ENCODE results near the gene NFE2. TPM values are rescaled to one million over a fixed set of nuclear protein-coding genes. Genes with fewer than 3 reads are reported as not detected.

The NFE2 gene
- total RNA-seq, 1 donor from 2014 or later: not detected

GRCh38 chr12:54338698-54339296 is 38.0 kb upstream of the NFE2 start:
- Histone ChIP-seq H3K4me3 (no peak overlapping the region), H3K4me1 (peaks cover 8 to 25% of the 10 kb centered on the region in 2 donors), H3K27ac (peak overlapping the region in 1 of 2 donors; percentile 80), H3K27me3 (no peaks in the 10 kb centered on the region), H3K9me3 (no peaks in the 10 kb centered on the region), H3K36me3 (peaks cover 30 to 33% of the 10 kb centered on the region in 2 donors)
- intact Hi-C loops (cut with DNase I): no loop called here
- no peak for DNase-seq (ENCODE audit: low spot score in 2 of 2)
- no peak for TF ChIP-seq CTCF (IDR thresholded peaks at IDR 0.05)

GRCh38 chr12:54337854-54338650 is 37.2 kb upstream of the NFE2 start:
- H3K4me1 ChIP-seq: peaks cover 8 to 25% of the 10 kb centered on the region in 2 donors
- no peak for TF ChIP-seq CTCF (IDR thresholded peaks at IDR 0.05)
- no peaks in the 10 kb centered on the region for H3K27me3 ChIP-seq
- H3K4me3 ChIP-seq: peak overlapping the region in 1 of 2 donors; percentile 34
- peak overlapping the region; percentile 72 to 80 for H3K27ac ChIP-seq
- intact Hi-C loops (cut with DNase I): no loop called here
- H3K9me3 ChIP-seq: no peaks in the 10 kb centered on the region
- H3K36me3 ChIP-seq: peaks cover 22 to 25% of the 10 kb centered on the region in 2 donors
- no peak for DNase-seq (ENCODE audit: low spot score in 2 of 2)

GRCh38 chr12:54337280-54337842 is 36.5 kb upstream of the NFE2 start:
- no peak for DNase-seq (ENCODE audit: low spot score in 2 of 2)
- TF ChIP-seq CTCF (IDR thresholded peaks at IDR 0.05): peak in 1 of 3 experiments; percentile 39
- Histone ChIP-seq H3K4me1 (peaks cover 8 to 25% of the 10 kb centered on the region in 2 donors), H3K36me3 (peaks cover 15 to 19% of the 10 kb centered on the region in 2 donors), H3K27me3 (no peaks in the 10 kb centered on the region), H3K9me3 (no peaks in the 10 kb centered on the region), H3K27ac (peak overlapping the region; percentile 72 to 80), H3K4me3 (peak overlapping the region in 1 of 2 donors; percentile 34)
- intact Hi-C loops (cut with DNase I): no loop called here

- Histone ChIP-seq H3K27me3 (no peaks in the 10 kb centered on the region), H3K36me3 (peaks cover 0 to 9% of the 10 kb centered on the region in 2 donors), H3K4me1 (peaks cover 8 to 23% of the 10 kb centered on the region in 2 donors), H3K9me3 (no peaks in the 10 kb centered on the region), H3K4me3 (no peak overlapping the region), H3K27ac (no peak overlapping the region)
- intact Hi-C loops (cut with DNase I): no loop called here
- no peak for DNase-seq (ENCODE audit: low spot score in 2 of 2)
- TF ChIP-seq CTCF (IDR thresholded peaks at IDR 0.05): no peak
These were observed 32.7 kb upstream of the NFE2 start for GRCh38 chr12:54333420-54334034.

GRCh38 chr12:54331461-54331860 is 30.6 kb upstream of the NFE2 start:
- Histone ChIP-seq H3K27me3 (no peaks in the 10 kb centered on the region), H3K4me1 (peaks cover 4 to 19% of the 10 kb centered on the region in 2 donors), H3K27ac (no peak overlapping the region), H3K4me3 (no peak overlapping the region), H3K36me3 (peaks cover 0 to 9% of the 10 kb centered on the region in 2 donors), H3K9me3 (no peaks in the 10 kb centered on the region)
- intact Hi-C loops (cut with DNase I): no loop called here
- no peak for DNase-seq (ENCODE audit: low spot score in 2 of 2)
- no peak for TF ChIP-seq CTCF (IDR thresholded peaks at IDR 0.05)

All from ascending aorta (tissue), 2 donors.